SK-N-SH (cell line): ENCODE data around the gene DLGAP3. TPM values are rescaled to one million over a fixed set of nuclear protein-coding genes. Genes with fewer than 3 reads are reported as not detected.

ENCODE experiments used
- CTCF ChIA-PET: fragments of 300-600, 350-600 bp; formaldehyde crosslinking; extraction: SDS; loops from one replicate; lab custom pipeline; 2021; lab: Yijun Ruan, JAX
- POLR2A ChIA-PET: fragments of 350-600 bp; sonication (Branson Sonifier 250); formaldehyde crosslinking; extraction: SDS; loops from one replicate; lab custom pipeline; 2020; ENCODE audit warnings: antibody characterized with exemption, inconsistent platforms; lab: Yijun Ruan, JAX
- DNase-seq: peaks from one replicate; pipeline ENCODE4 v3.0.0; 2012
- H2AFZ ChIP-seq: fragments of 200-600 bp; sonication (generic); 2 replicates; pipeline ENCODE4 v1.8.1; 2016; ENCODE audit warnings: antibody characterized with exemption, mild to moderate bottlenecking, low read depth
- H3F3A ChIP-seq: fragments of 200-600 bp; sonication (generic); replicated peaks from 2 replicates; pipeline ENCODE3; 2016; ENCODE audit warnings: antibody characterized with exemption, mild to moderate bottlenecking; ENCODE audit not compliant: insufficient read depth
- H3K27ac ChIP-seq, 2 experiments: fragments of 200-500 bp in 1 of 2; fragments of 200-600 bp in 1 of 2; sonication (Bioruptor generic) in 1 of 2; sonication (generic), shearing (Covaris generic) in 1 of 2; 2 replicates each; pipeline versions ENCODE4 v1.5.1 to v1.6.1; 2014 to 2016; ENCODE audit warnings: low read depth in 2 of 2, inconsistent platforms in 1 of 2, low read length in 1 of 2, mild to moderate bottlenecking in 1 of 2, mixed read lengths in 1 of 2
- H3K27me3 ChIP-seq: fragments of 200-600 bp; sonication (generic), shearing (Covaris generic); 2 replicates; pipeline ENCODE4 v1.6.1; 2016; ENCODE audit warnings: mixed run types; ENCODE audit not compliant: insufficient read depth
- H3K36me3 ChIP-seq, 2 experiments: fragments of 200-500 bp in 1 of 2; fragments of 200-600 bp in 1 of 2; sonication (Bioruptor generic) in 1 of 2; sonication (generic) in 1 of 2; replicated peaks in 1 of 2; 2 replicates each; pipeline versions ENCODE3 to v1.5.1; 2014 to 2016; ENCODE audit warnings: low read length in 1 of 2, mild to moderate bottlenecking in 1 of 2; ENCODE audit not compliant: insufficient read depth in 2 of 2, control insufficient read depth in 1 of 2
- H3K4me1 ChIP-seq, 2 experiments: fragments of 200-500 bp in 1 of 2; fragments of 200-600 bp in 1 of 2; sonication (Bioruptor generic) in 1 of 2; sonication (generic), shearing (Covaris generic) in 1 of 2; 2 replicates each; pipeline versions ENCODE4 v1.5.1 to v1.6.1; 2014 to 2016; ENCODE audit warnings: low read depth in 1 of 2, low read length in 1 of 2, mixed run types in 1 of 2; ENCODE audit not compliant: insufficient read depth in 2 of 2, control insufficient read depth in 1 of 2
- H3K4me2 ChIP-seq: fragments of 200-600 bp; sonication (generic), shearing (Covaris generic); 2 replicates; pipeline ENCODE4 v1.6.1; 2017; ENCODE audit warnings: mixed run types
- H3K4me3 ChIP-seq, 2 experiments: fragments of 200-500 bp in 1 of 2; fragments of 200-600 bp in 1 of 2; sonication (Bioruptor generic) in 1 of 2; sonication (generic), shearing (Covaris generic) in 1 of 2; 2 replicates each; pipeline versions ENCODE4 v1.5.1 to v1.8.1; 2014 to 2016; ENCODE audit warnings: low read depth in 2 of 2, inconsistent platforms in 1 of 2, low read length in 1 of 2, mild to moderate bottlenecking in 1 of 2, mixed read lengths in 1 of 2, moderate library complexity in 1 of 2
- H3K79me2 ChIP-seq: fragments of 200-600 bp; sonication (generic); 2 replicates; pipeline ENCODE4 v1.8.1; 2017; ENCODE audit warnings: mild to moderate bottlenecking; ENCODE audit not compliant: insufficient read depth
- H3K9ac ChIP-seq: fragments of 200-600 bp; sonication (generic); 2 replicates; pipeline ENCODE4 v1.6.1; 2017; ENCODE audit warnings: mixed run types
- H3K9me2 ChIP-seq: fragments of 200-600 bp; sonication (generic); 2 replicates; pipeline ENCODE4 v1.6.1; 2017; ENCODE audit warnings: mixed run types
- H3K9me3 ChIP-seq: fragments of 200-600 bp; sonication (generic); 2 replicates; pipeline ENCODE4 v1.6.1; 2017; ENCODE audit warnings: mixed run types, mild to moderate bottlenecking, moderate library complexity
- H4K20me1 ChIP-seq: fragments of 200-600 bp; sonication (generic); 2 replicates; pipeline ENCODE4 v1.6.1; 2017; ENCODE audit warnings: mild to moderate bottlenecking, mixed run types; ENCODE audit not compliant: insufficient read depth
- CTCF ChIP-seq: fragments of 200-600 bp; sonication (generic); IDR thresholded peaks from 2 replicates; pipeline ENCODE4 v1.6.1; 2017; ENCODE audit warnings: antibody characterized with exemption, mild to moderate bottlenecking, moderate library complexity
- EP300 ChIP-seq, 2 experiments: IDR thresholded peaks; 2 replicates each; pipeline versions ENCODE4 v1.4.0 to v1.6.1; 2012; ENCODE audit warnings: borderline replicate concordance in 1 of 2, low read depth in 1 of 2, low read length in 1 of 2
- FOSL2 ChIP-seq: IDR thresholded peaks from 2 replicates; pipeline ENCODE4 v1.4.0; 2012; ENCODE audit warnings: low read depth, mild to moderate bottlenecking, moderate library complexity, borderline replicate concordance
- FOXM1 ChIP-seq: IDR thresholded peaks from 2 replicates; pipeline ENCODE4 v1.4.0; 2012; ENCODE audit warnings: low read depth, mild to moderate bottlenecking
- GABPA ChIP-seq: IDR thresholded peaks from 2 replicates; pipeline ENCODE4 v1.4.0; 2012; ENCODE audit warnings: low read depth, mild to moderate bottlenecking
- JUND ChIP-seq: IDR thresholded peaks from 2 replicates; pipeline ENCODE4 v1.4.0; 2012
- MXI1 ChIP-seq: IDR thresholded peaks from 2 replicates; pipeline ENCODE4 v1.6.1; 2012; ENCODE audit warnings: mild to moderate bottlenecking, low read depth, low read length, improper control_type of control experiment
- POLR2AphosphoS5 ChIP-seq: IDR thresholded peaks from 2 replicates; pipeline ENCODE4 v1.6.1; 2012; ENCODE audit warnings: low read depth, low read length
- RAD21 ChIP-seq: IDR thresholded peaks from 2 replicates; pipeline ENCODE4 v1.6.1; 2012; ENCODE audit warnings: mild to moderate bottlenecking, low read length
- RCOR1 ChIP-seq: fragments of 150-350 bp; IDR thresholded peaks from 2 replicates; pipeline ENCODE4 v1.6.1; 2017; ENCODE audit warnings: antibody characterized with exemption, low read length
- RFX5 ChIP-seq: IDR thresholded peaks from 2 replicates; pipeline ENCODE4 v1.6.1; 2012; ENCODE audit warnings: mild to moderate bottlenecking, improper control_type of control experiment, low read length
- TEAD4 ChIP-seq: IDR thresholded peaks from 2 replicates; pipeline ENCODE4 v1.4.0; 2012; ENCODE audit warnings: mild to moderate bottlenecking, borderline replicate concordance; ENCODE audit not compliant: insufficient read depth
- USF1 ChIP-seq: IDR thresholded peaks from 2 replicates; pipeline ENCODE4 v1.4.0; 2012; ENCODE audit warnings: low read depth, borderline replicate concordance
- WGBS: methylation state at CpG from one replicate; pipeline ENCODE4 v1.1.6; 2017; ENCODE audit warnings: low lambda C conversion rate; 5-methylcytosine and 5-hydroxymethylcytosine counted together
- polyA plus RNA-seq, 3 experiments: library from polyadenylated mRNA; depleted of rRNA; stranded (reverse); fragments of >200 nt; gene quantifications; 2 replicates each; pipeline ENCODE4 v1.2.3, GENCODE V29; 2012
- TF ChIP-seq, protein P1 (sequence below): fragments of 150-350 bp; IDR thresholded peaks from 2 replicates; pipeline ENCODE4 v1.6.1; 2016; ENCODE audit warnings: mild to moderate bottlenecking, low read depth, low read length
- TF ChIP-seq, protein P2 (sequence below): fragments of 150-350 bp; IDR thresholded peaks from 2 replicates; pipeline ENCODE4 v1.6.1; 2017; ENCODE audit warnings: antibody characterized with exemption, low read length, low read depth, borderline replicate concordance
- TF ChIP-seq, protein P3 (sequence below): IDR thresholded peaks from 2 replicates; pipeline ENCODE4 v1.6.1; 2012; ENCODE audit warnings: mild to moderate bottlenecking, low read depth, low read length, moderate library complexity
- TF ChIP-seq, protein P4 (sequence below): IDR thresholded peaks from 2 replicates; pipeline ENCODE4 v1.4.0; 2012; ENCODE audit warnings: low read depth

The DLGAP3 gene
- polyA plus RNA-seq, 1 of the 3 experiments (the other 2 are of a cell fraction), result 0.15 TPM

DNA sequence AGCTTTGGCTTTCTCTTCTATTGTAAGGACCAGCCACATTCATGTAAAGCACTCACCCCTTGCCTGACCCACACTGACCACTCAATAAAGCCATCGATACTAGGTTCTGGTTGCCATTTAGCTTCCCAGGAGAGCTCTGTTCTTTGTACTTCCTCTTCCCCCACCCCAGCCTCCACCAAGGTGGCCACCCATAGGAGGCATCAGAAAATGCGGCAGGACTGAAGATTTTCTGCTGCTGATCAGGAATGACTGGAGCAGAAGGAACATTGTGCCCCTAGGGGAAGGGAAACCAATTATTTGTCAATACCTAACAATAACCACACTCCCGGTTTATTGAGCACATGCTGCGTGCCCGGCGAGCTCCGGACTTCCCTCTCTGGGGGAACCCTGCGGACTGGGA, 64.7 kb downstream of the DLGAP3 start:
- Histone ChIP-seq H4K20me1 (no peaks in the 10 kb centered on the region), H3K4me2 (no peak overlapping the region), H3K9me3 (no peaks in the 10 kb centered on the region), H3K27me3 (no peaks in the 10 kb centered on the region), H3K9me2 (no peaks in the 10 kb centered on the region), H3K4me1 (peaks cover 0 to 3% of the 10 kb centered on the region in 2 experiments; a peak in 1 of 4 replicates), H3K36me3 (no peaks in the 10 kb centered on the region), H3K9ac (no peak overlapping the region), H3F3A (no peaks in the 10 kb centered on the region), H3K4me3 (no peak overlapping the region), H3K27ac (no peak overlapping the region), H3K79me2 (no peaks in the 10 kb centered on the region), H2AFZ (no peak overlapping the region)
- TF ChIP-seq, protein P1, sequence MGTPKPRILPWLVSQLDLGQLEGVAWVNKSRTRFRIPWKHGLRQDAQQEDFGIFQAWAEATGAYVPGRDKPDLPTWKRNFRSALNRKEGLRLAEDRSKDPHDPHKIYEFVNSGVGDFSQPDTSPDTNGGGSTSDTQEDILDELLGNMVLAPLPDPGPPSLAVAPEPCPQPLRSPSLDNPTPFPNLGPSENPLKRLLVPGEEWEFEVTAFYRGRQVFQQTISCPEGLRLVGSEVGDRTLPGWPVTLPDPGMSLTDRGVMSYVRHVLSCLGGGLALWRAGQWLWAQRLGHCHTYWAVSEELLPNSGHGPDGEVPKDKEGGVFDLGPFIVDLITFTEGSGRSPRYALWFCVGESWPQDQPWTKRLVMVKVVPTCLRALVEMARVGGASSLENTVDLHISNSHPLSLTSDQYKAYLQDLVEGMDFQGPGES, result no peak
- TF ChIP-seq, protein P2, sequence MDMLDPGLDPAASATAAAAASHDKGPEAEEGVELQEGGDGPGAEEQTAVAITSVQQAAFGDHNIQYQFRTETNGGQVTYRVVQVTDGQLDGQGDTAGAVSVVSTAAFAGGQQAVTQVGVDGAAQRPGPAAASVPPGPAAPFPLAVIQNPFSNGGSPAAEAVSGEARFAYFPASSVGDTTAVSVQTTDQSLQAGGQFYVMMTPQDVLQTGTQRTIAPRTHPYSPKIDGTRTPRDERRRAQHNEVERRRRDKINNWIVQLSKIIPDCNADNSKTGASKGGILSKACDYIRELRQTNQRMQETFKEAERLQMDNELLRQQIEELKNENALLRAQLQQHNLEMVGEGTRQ, result no peak
- no peak for TF ChIP-seq RFX5
- DNase-seq, result no peak
- ChIA-PET CTCF (interaction anchor here (1.2 to 4.9 kb wide), 4 partner anchors 11 to 121 kb away, joined by 3 to 54 read pairs (median 14); partner anchors contain the start of genes GJB3 and TMEM35B), POLR2A (no interaction called here)
- 88% methylated on average over 7 of the region's 8 CpGs for WGBS

- Histone ChIP-seq H3K4me3 (no peak overlapping the region), H3K36me3 (no peaks in the 10 kb centered on the region), H3K9me3 (no peaks in the 10 kb centered on the region), H3K4me1 (peaks cover 2 to 8% of the 10 kb centered on the region in 2 experiments; a peak in 3 of 4 replicates), H3F3A (no peaks in the 10 kb centered on the region), H3K9me2 (no peaks in the 10 kb centered on the region), H3K79me2 (peaks cover 11% of the 10 kb centered on the region), H4K20me1 (0 out of 2 replicates have a peak, but pooled peaks cover under 1% of the 10 kb centered on the region), H3K27ac (no peak overlapping the region), H3K4me2 (no peak overlapping the region), H3K27me3 (no peaks in the 10 kb centered on the region), H3K9ac (no peak overlapping the region), H2AFZ (no peak overlapping the region)
- no peak for DNase-seq
- ChIA-PET CTCF (interaction anchor here (0.5 to 4.9 kb wide), 2 partner anchors 11 to 912 kb away, joined by 3 to 54 read pairs; no protein-coding TSS in a partner anchor), POLR2A (no interaction called here)
- TF ChIP-seq EP300 (IDR thresholded peaks at IDR 0.05; ENCODE audit: borderline replicate concordance in 1 of 2, low read depth in 1 of 2, low read length in 1 of 2) (no peak), RFX5 (no peak), FOXM1 (no peak), RCOR1 (no peak), USF1 (no peak), RAD21 (no peak), MXI1 (no peak), POLR2AphosphoS5 (no peak), FOSL2 (no peak), TEAD4 (no peak), JUND (no peak), CTCF (no peak), GABPA (no peak)
- TF ChIP-seq, protein P2, result no peak
- TF ChIP-seq, protein P3, sequence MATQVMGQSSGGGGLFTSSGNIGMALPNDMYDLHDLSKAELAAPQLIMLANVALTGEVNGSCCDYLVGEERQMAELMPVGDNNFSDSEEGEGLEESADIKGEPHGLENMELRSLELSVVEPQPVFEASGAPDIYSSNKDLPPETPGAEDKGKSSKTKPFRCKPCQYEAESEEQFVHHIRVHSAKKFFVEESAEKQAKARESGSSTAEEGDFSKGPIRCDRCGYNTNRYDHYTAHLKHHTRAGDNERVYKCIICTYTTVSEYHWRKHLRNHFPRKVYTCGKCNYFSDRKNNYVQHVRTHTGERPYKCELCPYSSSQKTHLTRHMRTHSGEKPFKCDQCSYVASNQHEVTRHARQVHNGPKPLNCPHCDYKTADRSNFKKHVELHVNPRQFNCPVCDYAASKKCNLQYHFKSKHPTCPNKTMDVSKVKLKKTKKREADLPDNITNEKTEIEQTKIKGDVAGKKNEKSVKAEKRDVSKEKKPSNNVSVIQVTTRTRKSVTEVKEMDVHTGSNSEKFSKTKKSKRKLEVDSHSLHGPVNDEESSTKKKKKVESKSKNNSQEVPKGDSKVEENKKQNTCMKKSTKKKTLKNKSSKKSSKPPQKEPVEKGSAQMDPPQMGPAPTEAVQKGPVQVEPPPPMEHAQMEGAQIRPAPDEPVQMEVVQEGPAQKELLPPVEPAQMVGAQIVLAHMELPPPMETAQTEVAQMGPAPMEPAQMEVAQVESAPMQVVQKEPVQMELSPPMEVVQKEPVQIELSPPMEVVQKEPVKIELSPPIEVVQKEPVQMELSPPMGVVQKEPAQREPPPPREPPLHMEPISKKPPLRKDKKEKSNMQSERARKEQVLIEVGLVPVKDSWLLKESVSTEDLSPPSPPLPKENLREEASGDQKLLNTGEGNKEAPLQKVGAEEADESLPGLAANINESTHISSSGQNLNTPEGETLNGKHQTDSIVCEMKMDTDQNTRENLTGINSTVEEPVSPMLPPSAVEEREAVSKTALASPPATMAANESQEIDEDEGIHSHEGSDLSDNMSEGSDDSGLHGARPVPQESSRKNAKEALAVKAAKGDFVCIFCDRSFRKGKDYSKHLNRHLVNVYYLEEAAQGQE, result no peak
- TF ChIP-seq, protein P4, sequence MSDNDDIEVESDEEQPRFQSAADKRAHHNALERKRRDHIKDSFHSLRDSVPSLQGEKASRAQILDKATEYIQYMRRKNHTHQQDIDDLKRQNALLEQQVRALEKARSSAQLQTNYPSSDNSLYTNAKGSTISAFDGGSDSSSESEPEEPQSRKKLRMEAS, result no peak
Measured at GRCh38 chr1:34863501-34863900, 65.9 kb downstream of the DLGAP3 start.
